RWPE1 (cell line): ENCODE measurements around the gene BCR.

ENCODE experiments used
- CTCF ChIA-PET: fragments of 350-600 bp; sonication (Branson Sonifier 250); formaldehyde crosslinking; extraction: SDS; loops from one replicate; lab custom pipeline; 2021; lab: Yijun Ruan, JAX
- POLR2A ChIA-PET: fragments of 400-600 bp; formaldehyde crosslinking; extraction: SDS; loops from one replicate; lab custom pipeline; 2020; ENCODE audit warnings: antibody characterized with exemption; ENCODE audit not compliant: low non-redundant PET; lab: Yijun Ruan, JAX
- DNase-seq: peaks from one replicate; pipeline ENCODE4 v3.0.0; 2012; ENCODE audit warnings: low spot score
- H3K27ac ChIP-seq: fragments of 450-650 bp; 2 replicates; pipeline ENCODE4 v1.5.1; 2017
- CTCF ChIP-seq: fragments of 450-650 bp; conservative IDR thresholded peaks from 2 replicates; pipeline ENCODE4 v1.5.1; 2017; ENCODE audit warnings: low read depth, mild to moderate bottlenecking

The BCR gene

GRCh38 chr22:23231471-23232093, 51.3 kb downstream of the BCR start:
- DNase-seq = no peak
- TF ChIP-seq CTCF = no peak
- peak overlapping the region; percentile 71 for H3K27ac ChIP-seq
- CTCF ChIA-PET = no interaction called here
- POLR2A ChIA-PET = no interaction called here

DNA sequence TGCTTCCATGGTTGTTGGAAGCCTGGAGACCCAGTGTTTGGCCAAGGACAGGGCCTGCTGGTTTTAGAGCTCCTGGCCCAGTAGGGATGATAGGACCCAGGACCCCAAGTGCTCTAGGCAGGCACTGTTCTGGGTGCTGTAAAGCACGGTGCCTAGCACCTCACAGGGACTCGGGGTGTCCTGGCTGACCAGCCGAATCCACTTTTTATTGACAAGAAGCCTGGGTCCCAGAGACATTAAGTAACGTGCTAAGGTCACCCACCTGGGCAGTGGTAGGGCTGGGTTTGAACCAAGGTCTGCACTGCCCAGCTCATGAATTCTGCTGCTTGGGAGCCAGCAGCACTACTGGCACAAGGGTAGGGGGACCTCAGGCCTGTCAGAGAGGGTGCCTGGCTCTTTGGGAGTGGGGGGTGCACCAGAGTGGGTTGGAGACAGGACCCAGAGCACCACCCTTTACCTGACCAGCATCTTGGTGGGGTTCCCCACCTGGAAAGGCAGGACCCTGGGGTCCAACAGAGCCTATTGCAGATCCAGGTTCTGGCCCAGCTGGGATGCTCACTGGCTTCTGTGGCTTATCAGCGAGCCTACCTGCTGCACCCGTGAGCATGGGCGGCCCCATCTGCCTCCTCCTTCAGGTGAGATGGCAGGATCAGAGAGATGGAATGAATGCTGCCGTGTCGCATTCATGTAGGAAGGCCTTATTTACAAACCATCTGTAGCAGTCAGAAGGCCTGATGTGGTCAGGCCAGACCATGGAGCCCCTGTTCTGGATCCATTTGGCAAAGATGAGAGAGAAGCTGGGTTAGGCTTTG, 52.0 kb downstream of the BCR start:
- H3K27ac ChIP-seq = peak overlapping the region; percentile 71
- DNase-seq = no peak
- TF ChIP-seq CTCF = no peak
- CTCF ChIA-PET = no interaction called here
- POLR2A ChIA-PET = no interaction called here

GRCh38 chr22:23233084-23233531, 52.8 kb downstream of the BCR start:
- CTCF ChIA-PET = no interaction called here
- H3K27ac ChIP-seq = peak overlapping the region; percentile 71
- no peak for TF ChIP-seq CTCF
- DNase-seq = no peak
- POLR2A ChIA-PET = no interaction called here

DNA sequence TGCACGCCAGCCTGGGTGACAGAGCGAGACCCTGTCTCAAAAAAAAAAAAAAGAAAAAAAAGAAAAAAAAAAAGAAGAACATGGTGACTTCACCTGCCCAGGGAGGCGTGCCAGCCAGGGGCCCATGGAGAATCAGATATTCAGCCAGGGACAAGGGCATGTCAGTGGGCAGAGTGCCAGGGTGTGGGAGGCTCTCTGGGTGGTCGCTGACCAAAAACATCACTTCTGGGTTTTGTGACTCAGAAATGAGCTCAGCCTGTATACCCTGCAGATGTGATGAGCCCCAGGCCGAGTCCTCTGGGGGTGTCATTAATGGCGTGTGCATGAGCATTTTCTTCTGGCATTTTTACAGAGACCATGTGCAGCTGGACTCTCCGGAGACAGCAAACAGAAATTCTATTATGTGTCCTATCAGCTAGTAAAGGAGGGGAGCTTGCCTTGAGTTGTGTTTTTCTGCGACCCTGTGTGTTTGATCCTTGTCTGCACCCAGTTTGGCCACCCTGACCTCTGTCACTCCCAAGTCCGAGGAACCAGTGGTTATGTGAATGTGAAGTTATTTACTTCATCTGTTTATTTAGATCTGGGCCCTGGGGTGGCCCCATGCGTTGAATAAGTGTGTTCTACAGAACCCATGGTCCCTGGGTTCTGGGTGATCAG, 53.6 kb downstream of the BCR start:
- peak overlapping the region; percentile 71 for H3K27ac ChIP-seq
- ChIA-PET CTCF (no interaction called here), POLR2A (no interaction called here)
- DNase-seq = no peak
- no peak for TF ChIP-seq CTCF

- peak overlapping the region; percentile 71 for H3K27ac ChIP-seq
- POLR2A ChIA-PET = no interaction called here
- TF ChIP-seq CTCF = no peak
- CTCF ChIA-PET = no interaction called here
- no peak for DNase-seq
Measured at GRCh38 chr22:23234409-23235161, 54.3 kb downstream of the BCR start.

DNA sequence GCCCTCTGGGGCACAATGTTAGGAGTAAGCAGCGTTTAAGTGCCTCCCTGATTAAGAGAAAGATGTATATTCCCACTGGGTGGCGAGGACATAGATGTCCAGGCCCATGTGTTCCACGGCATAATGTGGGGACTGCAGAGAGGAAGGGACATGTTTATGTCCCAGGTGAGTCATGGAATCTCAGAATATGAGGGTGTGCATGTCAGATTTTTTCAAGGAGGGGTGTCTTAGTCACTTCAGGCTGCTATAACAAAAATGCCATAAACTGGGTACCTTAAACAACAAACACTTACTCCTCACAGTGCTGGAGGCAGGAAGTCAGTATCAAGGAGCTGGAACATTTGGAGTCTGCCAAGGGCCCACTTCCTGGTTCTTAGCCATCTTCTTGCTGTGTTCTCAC, 55.1 kb downstream of the BCR start:
- TF ChIP-seq CTCF = no peak
- CTCF ChIA-PET = no interaction called here
- H3K27ac ChIP-seq = no peak overlapping the region; the same call in 1 of the 2 replicates
- no peak for DNase-seq
- POLR2A ChIA-PET = no interaction called here
